ENCODE data around the gene OXA1L.

OXA1L gene

GRCh38 chr14:22726012-22726411 lies 40.5 kb upstream of the OXA1L start:
- TF ChIP-seq FOXP2 (optimal IDR thresholded peaks at IDR 0.05; ENCODE audit: borderline replicate concordance, extremely low read depth, extremely low read length, insufficient read depth) (no peak), TAF1 (IDR thresholded peaks at IDR 0.05; ENCODE audit: borderline replicate concordance, insufficient read depth, low read length) (no peak), SIN3A (IDR thresholded peaks at IDR 0.05; ENCODE audit: borderline replicate concordance, insufficient read depth, low read length) (no peak)

GRCh38 chr14:22733829-22734228 lies 32.7 kb upstream of the OXA1L start:
- no peak for TF ChIP-seq SIN3A (IDR thresholded peaks at IDR 0.05; ENCODE audit: borderline replicate concordance, insufficient read depth, low read length)
- TF ChIP-seq REST (IDR thresholded peaks at IDR 0.05; ENCODE audit: insufficient read depth in 1 of 2, low read depth in 2 of 2, low read length in 2 of 2): no peak
- no peak for TF ChIP-seq TAF1 (IDR thresholded peaks at IDR 0.05; ENCODE audit: borderline replicate concordance, insufficient read depth, low read length)
- TF ChIP-seq FOXP2 (optimal IDR thresholded peaks at IDR 0.05; ENCODE audit: borderline replicate concordance, extremely low read depth, extremely low read length, insufficient read depth): no peak
- TF ChIP-seq POLR2AphosphoS5 (IDR thresholded peaks at IDR 0.05; ENCODE audit: low read depth, low read length): no peak

GRCh38 chr14:22735096-22735495 lies 31.4 kb upstream of the OXA1L start:
- no peak for TF ChIP-seq TAF1 (IDR thresholded peaks at IDR 0.05; ENCODE audit: borderline replicate concordance, insufficient read depth, low read length)
- TF ChIP-seq POLR2AphosphoS5 (IDR thresholded peaks at IDR 0.05; ENCODE audit: low read depth, low read length): no peak
- no peak for TF ChIP-seq FOXP2 (optimal IDR thresholded peaks at IDR 0.05; ENCODE audit: borderline replicate concordance, extremely low read depth, extremely low read length, insufficient read depth)
- TF ChIP-seq SIN3A (IDR thresholded peaks at IDR 0.05; ENCODE audit: borderline replicate concordance, insufficient read depth, low read length): no peak
- TF ChIP-seq REST (IDR thresholded peaks at IDR 0.05; ENCODE audit: insufficient read depth in 1 of 2, low read depth in 2 of 2, low read length in 2 of 2): no peak

- TF ChIP-seq FOXP2 (optimal IDR thresholded peaks at IDR 0.05; ENCODE audit: borderline replicate concordance, extremely low read depth, extremely low read length, insufficient read depth) (no peak), POLR2AphosphoS5 (IDR thresholded peaks at IDR 0.05; ENCODE audit: low read depth, low read length) (no peak), TAF1 (IDR thresholded peaks at IDR 0.05; ENCODE audit: borderline replicate concordance, insufficient read depth, low read length) (no peak), REST (IDR thresholded peaks at IDR 0.05; ENCODE audit: insufficient read depth in 1 of 2, low read depth in 2 of 2, low read length in 2 of 2) (no peak), SIN3A (IDR thresholded peaks at IDR 0.05; ENCODE audit: borderline replicate concordance, insufficient read depth, low read length) (no peak)
Measured at GRCh38 chr14:22737052-22737451, 29.4 kb upstream of the OXA1L start.

GRCh38 chr14:22739423-22739822 lies 27.1 kb upstream of the OXA1L start:
- no peak for TF ChIP-seq REST (IDR thresholded peaks at IDR 0.05; ENCODE audit: insufficient read depth in 1 of 2, low read depth in 2 of 2, low read length in 2 of 2)
- no peak for TF ChIP-seq POLR2AphosphoS5 (IDR thresholded peaks at IDR 0.05; ENCODE audit: low read depth, low read length)
- TF ChIP-seq FOXP2 (optimal IDR thresholded peaks at IDR 0.05; ENCODE audit: borderline replicate concordance, extremely low read depth, extremely low read length, insufficient read depth): no peak
- TF ChIP-seq SIN3A (IDR thresholded peaks at IDR 0.05; ENCODE audit: borderline replicate concordance, insufficient read depth, low read length): no peak
- TF ChIP-seq TAF1 (IDR thresholded peaks at IDR 0.05; ENCODE audit: borderline replicate concordance, insufficient read depth, low read length): no peak
